PC-9 (cell line): ENCODE data around the gene BUD23.

Source experiments
- EZH2 ChIP-seq: fragments of 200-600 bp; sonication (generic); IDR thresholded peaks from 2 replicates; pipeline ENCODE4 v1.8.0; 2017; ENCODE audit warnings: antibody characterized with exemption, low read depth
- TF ChIP-seq, protein P1 (sequence below): fragments of 200-600 bp; sonication (generic); conservative IDR thresholded peaks from 2 replicates; pipeline ENCODE4 v1.6.1; 2017; ENCODE audit warnings: mixed run types, antibody characterized with exemption, mild to moderate bottlenecking, moderate library complexity

DNA sequence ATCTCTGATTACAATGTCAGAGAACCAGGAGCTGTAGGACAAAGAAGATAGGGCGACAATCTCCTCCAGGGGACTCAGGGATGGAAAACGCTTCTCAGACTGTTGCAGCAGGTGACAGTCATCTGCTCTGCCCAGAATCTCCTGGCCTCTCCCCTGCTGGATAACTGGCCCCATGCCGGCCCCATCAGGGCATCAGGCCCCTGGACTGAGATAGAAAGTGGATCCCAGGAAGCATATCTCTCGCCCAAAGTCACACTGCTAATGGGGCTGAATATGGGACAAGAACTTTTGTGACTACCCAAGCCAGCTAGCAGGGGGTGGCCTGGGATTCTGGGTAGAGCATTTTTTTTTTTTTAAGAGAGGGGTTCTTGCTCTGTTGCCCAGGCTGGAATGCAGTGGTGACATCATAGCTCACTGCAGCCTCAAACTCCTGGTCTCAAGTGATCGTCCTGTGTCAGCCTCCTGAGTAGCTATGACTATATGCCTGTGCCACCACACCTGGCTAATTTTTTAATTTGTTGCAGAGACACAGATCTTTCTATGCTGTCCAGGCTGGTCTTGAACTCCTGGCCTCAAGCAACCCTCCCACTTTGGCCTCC lies 38.6 kb upstream of the BUD23 start:
- TF ChIP-seq, protein P1, sequence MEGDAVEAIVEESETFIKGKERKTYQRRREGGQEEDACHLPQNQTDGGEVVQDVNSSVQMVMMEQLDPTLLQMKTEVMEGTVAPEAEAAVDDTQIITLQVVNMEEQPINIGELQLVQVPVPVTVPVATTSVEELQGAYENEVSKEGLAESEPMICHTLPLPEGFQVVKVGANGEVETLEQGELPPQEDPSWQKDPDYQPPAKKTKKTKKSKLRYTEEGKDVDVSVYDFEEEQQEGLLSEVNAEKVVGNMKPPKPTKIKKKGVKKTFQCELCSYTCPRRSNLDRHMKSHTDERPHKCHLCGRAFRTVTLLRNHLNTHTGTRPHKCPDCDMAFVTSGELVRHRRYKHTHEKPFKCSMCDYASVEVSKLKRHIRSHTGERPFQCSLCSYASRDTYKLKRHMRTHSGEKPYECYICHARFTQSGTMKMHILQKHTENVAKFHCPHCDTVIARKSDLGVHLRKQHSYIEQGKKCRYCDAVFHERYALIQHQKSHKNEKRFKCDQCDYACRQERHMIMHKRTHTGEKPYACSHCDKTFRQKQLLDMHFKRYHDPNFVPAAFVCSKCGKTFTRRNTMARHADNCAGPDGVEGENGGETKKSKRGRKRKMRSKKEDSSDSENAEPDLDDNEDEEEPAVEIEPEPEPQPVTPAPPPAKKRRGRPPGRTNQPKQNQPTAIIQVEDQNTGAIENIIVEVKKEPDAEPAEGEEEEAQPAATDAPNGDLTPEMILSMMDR, result no peak
- TF ChIP-seq EZH2, result no peak
